Mesenchymal stem cell (in vitro differentiated cells and primary cell): ENCODE data around the gene FRMD4A.

ENCODE experiments used
- DNase-seq: peaks from one replicate; pipeline ENCODE4 v3.0.0-alpha.2; 2013
- H2AFZ ChIP-seq: one replicate; pipeline ENCODE4 v1.6.1; 2013; ENCODE audit warnings: low read depth, mild to moderate bottlenecking, control low read depth, inconsistent platforms, low read length, moderate library complexity
- H2AK5ac ChIP-seq: 2 replicates; pipeline ENCODE4 v1.6.1; 2013; ENCODE audit warnings: low read length, moderate library complexity, mild to moderate bottlenecking, inconsistent platforms; ENCODE audit not compliant: severe bottlenecking
- H2BK120ac ChIP-seq: one replicate; pipeline ENCODE4 v1.6.1; 2013; ENCODE audit warnings: low read depth, mild to moderate bottlenecking, inconsistent platforms, low read length, moderate library complexity
- H2BK12ac ChIP-seq, 2 experiments: one replicate each; pipeline ENCODE4 v1.6.1; 2013; ENCODE audit warnings: inconsistent platforms in 2 of 2, low read length in 2 of 2, mild to moderate bottlenecking in 2 of 2, moderate library complexity in 2 of 2, control low read depth in 1 of 2
- H2BK15ac ChIP-seq: one replicate; pipeline ENCODE4 v1.6.1; 2013; ENCODE audit warnings: mild to moderate bottlenecking, low read depth, inconsistent platforms; ENCODE audit not compliant: poor library complexity, severe bottlenecking
- H2BK5ac ChIP-seq: 2 replicates; pipeline ENCODE4 v1.6.1; 2013; ENCODE audit warnings: low read depth, mild to moderate bottlenecking, low read length, control low read depth, inconsistent platforms; ENCODE audit not compliant: poor library complexity, severe bottlenecking
- H3K14ac ChIP-seq, 2 experiments: one replicate each; pipeline ENCODE4 v1.6.1; 2013; ENCODE audit warnings: inconsistent platforms in 2 of 2, low read length in 2 of 2, control low read depth in 1 of 2, mild to moderate bottlenecking in 1 of 2, moderate library complexity in 1 of 2
- H3K18ac ChIP-seq, 2 experiments: one replicate each; pipeline ENCODE4 v1.6.1; 2013; ENCODE audit warnings: inconsistent platforms in 2 of 2, low read length in 2 of 2, control low read depth in 1 of 2, low read depth in 1 of 2, mild to moderate bottlenecking in 1 of 2
- H3K23ac ChIP-seq, 2 experiments: one replicate each; pipeline ENCODE4 v1.6.1; 2013; ENCODE audit warnings: inconsistent platforms in 2 of 2, low read length in 2 of 2, mild to moderate bottlenecking in 2 of 2, moderate library complexity in 2 of 2, control low read depth in 1 of 2
- H3K27ac ChIP-seq: 2 replicates; pipeline ENCODE4 v1.5.1; 2013; ENCODE audit warnings: mild to moderate bottlenecking, moderate library complexity, low read length, control low read depth, inconsistent platforms; ENCODE audit not compliant: poor library complexity, severe bottlenecking
- H3K27me3 ChIP-seq, 2 experiments: 2 replicates each; pipeline versions ENCODE4 v1.6.1 to v1.7.0; 2013; ENCODE audit warnings: low read length in 2 of 2, mild to moderate bottlenecking in 2 of 2, moderate library complexity in 2 of 2, control low read depth in 1 of 2, inconsistent platforms in 1 of 2; ENCODE audit not compliant: control insufficient read depth in 1 of 2, insufficient read depth in 1 of 2
- H3K36me3 ChIP-seq, 2 experiments: 2 replicates each; pipeline versions ENCODE4 v1.6.1 to v1.7.0; 2013; ENCODE audit warnings: low read length in 2 of 2, control low read depth in 1 of 2, inconsistent platforms in 1 of 2, low read depth in 1 of 2, mild to moderate bottlenecking in 1 of 2; ENCODE audit not compliant: insufficient read depth in 2 of 2, control insufficient read depth in 1 of 2
- H3K4ac ChIP-seq, 2 experiments: one replicate each; pipeline ENCODE4 v1.6.1; 2013; ENCODE audit warnings: inconsistent platforms in 2 of 2, low read length in 2 of 2, mild to moderate bottlenecking in 2 of 2, moderate library complexity in 2 of 2, control low read depth in 1 of 2, low read depth in 1 of 2
- H3K4me1 ChIP-seq: 2 replicates; pipeline ENCODE4 v1.6.1; 2013; ENCODE audit warnings: low read depth, low read length, control low read depth; ENCODE audit not compliant: control insufficient read depth, insufficient read depth
- H3K4me2 ChIP-seq: 2 replicates; pipeline ENCODE4 v1.6.1; 2013; ENCODE audit warnings: low read length, mild to moderate bottlenecking, inconsistent platforms; ENCODE audit not compliant: poor library complexity, severe bottlenecking
- H3K4me3 ChIP-seq, 2 experiments: 2 replicates each; pipeline versions ENCODE4 v1.5.1 to v1.7.0; 2013; ENCODE audit warnings: low read length in 2 of 2, mild to moderate bottlenecking in 2 of 2, control low read depth in 1 of 2, low read depth in 1 of 2; ENCODE audit not compliant: insufficient read depth in 1 of 2
- H3K79me1 ChIP-seq: replicated peaks from 2 replicates; pipeline ENCODE4 v1.6.1; 2013; ENCODE audit warnings: mild to moderate bottlenecking, control low read depth, low read length, inconsistent platforms; ENCODE audit not compliant: poor library complexity, severe bottlenecking
- H3K9ac ChIP-seq: 2 replicates; pipeline ENCODE4 v1.7.0; 2013; ENCODE audit warnings: mild to moderate bottlenecking, low read length, moderate library complexity
- H3K9me3 ChIP-seq: 2 replicates; pipeline ENCODE4 v1.7.0; 2013; ENCODE audit warnings: mild to moderate bottlenecking, low read length; ENCODE audit not compliant: control insufficient read depth
- H4K8ac ChIP-seq: one replicate; pipeline ENCODE4 v1.6.1; 2013; ENCODE audit warnings: inconsistent platforms, mild to moderate bottlenecking, low read length, moderate library complexity
- H4K91ac ChIP-seq: one replicate; pipeline ENCODE4 v1.6.1; 2013; ENCODE audit warnings: mild to moderate bottlenecking, low read length, inconsistent platforms
- WGBS: methylation state at CpG from one replicate; pipeline ENCODE4 v1.1.7; 2013; ENCODE audit warnings: mixed read lengths; 5-methylcytosine and 5-hydroxymethylcytosine counted together

Gene FRMD4A

GRCh38 chr10:13891128-13892000, 439.4 kb downstream of the FRMD4A start:
- Histone ChIP-seq H3K36me3 (no peaks in the 10 kb centered on the region), H3K23ac (peak overlapping the region; percentile 43 to 54), H3K9ac (peak overlapping the region; percentile 87), H4K91ac (peak overlapping the region; percentile 44), H3K4me2 (peak overlapping the region; percentile 84), H2BK5ac (no peak overlapping the region), H3K27ac (peak overlapping the region; percentile 2), H3K79me1 (peaks cover 8% of the 10 kb centered on the region), H3K14ac (peak overlapping the region; percentile 26 to 80), H2BK15ac (peak overlapping the region; percentile 92), H2BK120ac (peak overlapping the region; percentile 100), H3K4me3 (peak overlapping the region; percentile 67 to 86), H2AK5ac (no peak overlapping the region), H3K27me3 (no peaks in the 10 kb centered on the region), H3K4ac (peak overlapping the region; percentile 76 to 88), H3K18ac (peak overlapping the region; percentile 90 to 91), H4K8ac (peak overlapping the region; percentile 92), H3K9me3 (no peaks in the 10 kb centered on the region), H2BK12ac (peak overlapping the region; percentile 71 to 73), H2AFZ (peak overlapping the region; percentile 32), H3K4me1 (peaks cover 8% of the 10 kb centered on the region)
- under 1% methylated on average over 71 of the region's 87 CpGs for WGBS
- DNase-seq: peak; percentile 43

DNA sequence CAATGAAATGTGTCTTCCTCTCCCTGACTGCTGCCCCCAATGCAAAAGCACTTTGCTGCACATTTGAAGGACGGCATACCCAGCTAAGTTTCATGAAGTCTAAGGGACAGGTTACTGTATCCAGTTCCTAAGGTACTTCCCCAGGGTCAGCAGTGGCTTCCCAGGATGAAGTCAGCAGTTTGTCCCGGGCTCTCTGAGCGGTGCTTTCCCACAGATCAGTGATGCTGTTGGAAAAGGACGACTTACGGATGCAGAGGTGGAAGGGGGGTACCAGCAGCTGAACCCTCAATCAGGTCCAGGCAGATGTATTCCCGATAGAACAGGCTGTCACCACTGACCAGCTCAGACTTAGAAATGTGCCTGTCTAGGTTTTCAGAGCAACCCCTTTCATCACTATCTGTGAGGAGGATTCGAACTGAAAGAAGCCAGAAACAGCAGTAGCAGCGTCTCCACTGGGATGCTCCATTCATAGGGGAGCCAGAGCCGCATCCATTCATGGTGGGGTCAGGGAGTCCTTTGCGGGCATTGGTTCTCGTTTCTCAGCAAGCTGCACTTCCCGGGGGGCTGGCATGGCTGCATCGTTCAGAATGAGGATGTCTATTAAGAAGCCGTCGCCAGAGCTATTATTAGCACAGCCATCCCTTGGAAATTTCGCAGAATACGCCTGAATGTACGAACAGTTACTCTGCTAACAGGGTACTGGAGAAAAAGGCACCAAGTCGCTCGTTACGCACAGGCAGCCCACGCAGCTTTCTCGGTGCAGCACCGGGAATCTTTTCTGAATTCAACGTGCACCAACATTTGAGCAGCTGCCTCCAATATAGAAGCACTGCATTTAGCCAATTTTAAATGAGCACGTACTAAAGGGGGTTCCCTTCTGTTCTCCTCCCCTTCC, 440.2 kb downstream of the FRMD4A start:
- Histone ChIP-seq H3K27me3 (no peaks in the 10 kb centered on the region), H2BK5ac (no peak overlapping the region), H3K14ac (peak overlapping the region in 1 of 2 experiments; percentile 66), H2BK120ac (no peak overlapping the region), H3K27ac (peak overlapping the region; percentile 4), H4K8ac (no peak overlapping the region), H3K79me1 (peaks cover 12% of the 10 kb centered on the region), H3K23ac (no peak overlapping the region), H3K4me3 (peak overlapping the region; percentile 67 to 86), H3K18ac (peak overlapping the region; percentile 90 to 91), H3K4ac (peak overlapping the region; percentile 18 to 76), H2AK5ac (peak overlapping the region; percentile 20), H2AFZ (peak overlapping the region; percentile 57), H2BK12ac (peak overlapping the region in 1 of 2 experiments; percentile 29), H3K4me1 (peaks cover 8% of the 10 kb centered on the region), H3K9me3 (no peaks in the 10 kb centered on the region), H3K36me3 (peaks cover 0 to under 1% of the 10 kb centered on the region in 2 experiments), H4K91ac (no peak overlapping the region), H2BK15ac (no peak overlapping the region), H3K4me2 (peak overlapping the region; percentile 51), H3K9ac (peak overlapping the region; percentile 87)
- WGBS: 11% methylated on average over 26 of the region's 26 CpGs
- peak; percentile 83 for DNase-seq

DNA sequence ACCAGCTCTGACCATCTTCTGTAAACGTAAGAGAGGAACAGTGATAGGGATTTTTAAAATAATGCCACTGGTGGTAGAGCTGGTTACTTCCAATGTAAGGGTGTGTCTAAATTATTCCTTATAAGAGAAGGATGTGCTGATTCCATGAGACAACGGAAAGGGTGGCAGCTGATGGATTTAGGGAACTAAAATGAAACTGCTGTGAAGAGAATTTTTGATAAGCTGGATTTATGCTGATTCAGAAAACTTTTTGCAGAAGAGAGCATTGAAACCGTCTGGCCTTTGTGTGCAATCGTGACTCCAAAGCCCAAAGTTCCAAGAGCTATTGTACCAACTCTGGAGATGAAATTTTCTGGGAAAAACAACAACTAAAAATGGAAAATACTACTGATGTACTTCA, 443.0 kb downstream of the FRMD4A start:
- H2BK15ac ChIP-seq: no peak overlapping the region

More for the DNA sequence above, 443.0 kb downstream of the FRMD4A start:
- Histone ChIP-seq H2BK12ac (no peak overlapping the region), H2AFZ (no peak overlapping the region), H3K4me1 (peaks cover 10% of the 10 kb centered on the region), H3K14ac (no peak overlapping the region), H2BK120ac (no peak overlapping the region), H3K23ac (no peak overlapping the region), H4K8ac (no peak overlapping the region), H2BK5ac (no peak overlapping the region), H2AK5ac (no peak overlapping the region), H3K4ac (no peak overlapping the region), H3K9me3 (no peaks in the 10 kb centered on the region), H3K79me1 (peaks cover 12% of the 10 kb centered on the region), H3K27me3 (no peaks in the 10 kb centered on the region), H3K4me3 (no peak overlapping the region), H3K36me3 (peaks cover 0 to 4% of the 10 kb centered on the region in 2 experiments), H3K4me2 (no peak overlapping the region), H3K18ac (no peak overlapping the region), H4K91ac (no peak overlapping the region), H3K27ac (no peak overlapping the region), H3K9ac (no peak overlapping the region)
- WGBS: 91% methylated on average over 4 of the region's 4 CpGs
- no peak for DNase-seq
